Prostate gland (tissue), 2 donors: ENCODE results near the gene ZNF586.

Experiments used
- POLR2A ChIP-seq: fragments of 450-650 bp; IDR thresholded peaks from one replicate; pipeline ENCODE4 v1.6.1; 2016; ENCODE audit warnings: antibody characterized with exemption, mild to moderate bottlenecking
- POLR2AphosphoS5 ChIP-seq: sonication (generic); formaldehyde crosslinking; IDR thresholded peaks from one replicate; pipeline ENCODE4 v1.6.1; 2017; ENCODE audit warnings: antibody characterized with exemption
- TF ChIP-seq, protein P1 (sequence below), 4 experiments: fragments of 200-600 bp in 2 of 4; fragments of 450-650 bp in 2 of 4; sonication (generic) in 2 of 4; IDR thresholded peaks; 1 replicate in 3 of 4; 2 replicates in 1 of 4; pipeline ENCODE4 v1.5.1; 2016 to 2019; ENCODE audit warnings: antibody characterized with exemption in 4 of 4, mild to moderate bottlenecking in 2 of 4, moderate library complexity in 2 of 4

- TF ChIP-seq, protein P1, sequence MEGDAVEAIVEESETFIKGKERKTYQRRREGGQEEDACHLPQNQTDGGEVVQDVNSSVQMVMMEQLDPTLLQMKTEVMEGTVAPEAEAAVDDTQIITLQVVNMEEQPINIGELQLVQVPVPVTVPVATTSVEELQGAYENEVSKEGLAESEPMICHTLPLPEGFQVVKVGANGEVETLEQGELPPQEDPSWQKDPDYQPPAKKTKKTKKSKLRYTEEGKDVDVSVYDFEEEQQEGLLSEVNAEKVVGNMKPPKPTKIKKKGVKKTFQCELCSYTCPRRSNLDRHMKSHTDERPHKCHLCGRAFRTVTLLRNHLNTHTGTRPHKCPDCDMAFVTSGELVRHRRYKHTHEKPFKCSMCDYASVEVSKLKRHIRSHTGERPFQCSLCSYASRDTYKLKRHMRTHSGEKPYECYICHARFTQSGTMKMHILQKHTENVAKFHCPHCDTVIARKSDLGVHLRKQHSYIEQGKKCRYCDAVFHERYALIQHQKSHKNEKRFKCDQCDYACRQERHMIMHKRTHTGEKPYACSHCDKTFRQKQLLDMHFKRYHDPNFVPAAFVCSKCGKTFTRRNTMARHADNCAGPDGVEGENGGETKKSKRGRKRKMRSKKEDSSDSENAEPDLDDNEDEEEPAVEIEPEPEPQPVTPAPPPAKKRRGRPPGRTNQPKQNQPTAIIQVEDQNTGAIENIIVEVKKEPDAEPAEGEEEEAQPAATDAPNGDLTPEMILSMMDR (IDR thresholded peaks at IDR 0.05): no peak
- TF ChIP-seq POLR2AphosphoS5: peak; percentile 14
- no peak for TF ChIP-seq POLR2A
Measured at GRCh38 chr19:57803594-57804325, 34.3 kb downstream of the ZNF586 start.
